HG02759 (cell line): ENCODE data around the gene ZFPM1.

Experiments
- ATAC-seq: cut with Tn5 transposase; IDR thresholded peaks from one replicate; pipeline ENCODE4 v1.9.1; 2021; ENCODE audit warnings: mild to moderate bottlenecking, moderate library complexity; ENCODE audit not compliant: unreplicated experiment

Gene ZFPM1

GRCh38 chr16:88417684-88418476, 35.2 kb upstream of the ZFPM1 start:
- no peak for ATAC-seq

DNA sequence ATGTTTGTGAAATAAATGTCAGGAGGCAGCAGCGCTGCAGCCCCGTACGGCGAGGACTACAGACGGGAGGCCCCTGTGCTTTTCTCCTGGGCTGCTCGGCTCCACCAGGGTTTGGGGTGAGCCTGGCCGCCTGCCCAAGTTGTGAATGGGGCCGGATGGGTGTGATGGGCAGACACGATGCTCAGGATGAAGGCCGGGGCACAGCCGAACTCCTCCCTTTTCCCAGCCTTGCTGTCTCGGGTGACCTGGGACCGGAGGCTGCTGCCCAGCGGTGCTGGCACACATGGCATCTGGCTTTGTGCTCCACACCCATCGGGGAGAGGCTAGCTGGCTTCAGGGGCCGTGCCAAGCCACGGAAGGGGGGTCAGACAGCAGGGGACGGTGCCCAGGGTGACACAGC, 34.2 kb upstream of the ZFPM1 start:
- ATAC-seq = no peak

DNA sequence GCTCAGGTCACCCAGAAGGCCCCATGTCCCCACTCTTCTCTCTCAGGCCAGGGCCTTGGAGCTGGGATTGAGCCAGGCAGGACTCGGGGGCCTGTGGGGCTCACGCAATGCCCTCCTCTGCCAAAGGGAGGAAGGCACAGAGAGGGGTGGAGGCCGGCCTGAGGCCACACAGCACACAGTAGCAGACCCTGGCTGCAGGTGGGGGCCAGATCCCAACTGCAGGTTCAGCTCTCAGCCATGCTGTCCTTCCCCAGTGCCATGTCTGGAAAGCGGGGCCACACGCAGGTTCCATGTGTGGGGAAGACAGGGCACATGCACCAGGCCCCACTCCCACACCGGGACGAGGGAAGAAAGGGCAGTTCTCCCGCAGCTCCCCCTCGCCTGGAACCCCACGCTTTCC, 33.3 kb upstream of the ZFPM1 start:
- ATAC-seq = no peak

GRCh38 chr16:88420496-88420895, 32.6 kb upstream of the ZFPM1 start:
- no peak for ATAC-seq

DNA sequence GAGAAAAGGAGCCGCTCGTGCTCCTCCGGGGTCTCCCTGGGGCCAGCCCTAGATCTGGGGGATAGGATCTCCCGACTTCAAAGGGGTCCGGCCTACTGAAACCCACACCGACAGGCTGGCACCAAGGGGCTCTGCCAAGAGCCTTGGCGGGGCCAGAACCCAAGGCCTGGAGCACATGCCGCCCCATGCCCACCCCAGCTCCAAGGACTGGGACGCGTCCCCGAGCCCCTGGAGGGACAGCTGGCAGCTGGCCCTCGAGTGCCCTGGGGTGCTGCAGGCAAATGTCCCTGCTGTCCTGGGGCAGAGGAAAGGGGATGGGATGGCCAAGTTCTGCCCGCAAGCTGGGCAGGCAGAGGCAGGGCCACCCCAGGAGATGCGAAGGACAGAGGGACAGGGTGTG, 31.8 kb upstream of the ZFPM1 start:
- no peak for ATAC-seq

GRCh38 chr16:88421871-88422433, 31.1 kb upstream of the ZFPM1 start:
- ATAC-seq = no peak

GRCh38 chr16:88422733-88423447, 30.2 kb upstream of the ZFPM1 start:
- ATAC-seq = no peak

DNA sequence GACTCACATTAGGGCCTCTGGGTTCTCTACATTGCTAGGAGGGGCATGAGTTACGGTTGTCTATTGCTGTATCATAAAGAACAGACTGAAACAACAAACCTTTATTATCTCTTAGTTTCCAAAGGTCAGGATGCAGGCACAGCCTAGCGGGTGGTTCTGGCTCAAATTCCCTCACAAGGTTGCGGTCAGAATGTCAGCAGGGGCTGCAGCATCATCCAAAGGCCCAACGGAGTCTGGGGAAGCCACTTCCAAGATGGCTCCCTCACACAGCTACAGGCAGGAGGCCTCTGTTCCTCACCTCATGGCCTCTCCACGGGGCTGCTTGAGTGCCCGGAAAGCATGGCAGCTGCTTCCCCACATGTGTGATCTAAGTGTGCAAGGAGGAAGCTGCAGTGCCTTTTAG, 29.6 kb upstream of the ZFPM1 start:
- no peak for ATAC-seq

DNA sequence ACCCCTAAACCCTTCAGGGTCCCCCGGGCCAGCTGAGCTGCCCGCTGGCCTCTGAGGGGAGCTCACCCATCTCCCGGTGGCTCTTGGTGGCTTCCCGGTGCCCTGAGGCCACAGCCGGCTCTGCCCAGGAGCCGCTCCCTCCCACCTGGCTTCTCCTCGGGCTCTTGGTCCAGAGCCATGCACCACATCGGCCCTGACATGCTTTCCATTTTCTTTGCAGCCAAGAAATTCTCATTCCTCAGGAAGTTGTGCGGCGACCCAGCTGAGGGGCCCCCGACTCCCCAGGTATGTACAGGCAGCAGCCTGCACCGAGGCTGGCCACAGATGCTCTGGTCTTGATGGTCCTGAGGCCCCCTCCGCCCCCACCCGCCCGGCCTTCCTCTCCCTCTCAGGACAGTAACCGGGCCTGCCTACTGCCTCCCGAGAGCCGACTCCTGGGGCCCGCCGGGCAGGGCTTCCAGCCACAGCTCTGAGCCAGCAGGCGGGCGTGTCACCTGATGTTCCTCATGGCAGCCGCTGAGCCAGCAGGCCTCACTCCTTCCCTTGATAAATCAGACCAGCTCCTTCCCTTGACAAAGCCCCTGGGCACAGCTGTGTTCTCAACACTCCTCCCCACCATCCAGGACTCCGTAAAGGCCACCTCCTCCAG, 28.4 kb upstream of the ZFPM1 start:
- ATAC-seq = no peak

DNA sequence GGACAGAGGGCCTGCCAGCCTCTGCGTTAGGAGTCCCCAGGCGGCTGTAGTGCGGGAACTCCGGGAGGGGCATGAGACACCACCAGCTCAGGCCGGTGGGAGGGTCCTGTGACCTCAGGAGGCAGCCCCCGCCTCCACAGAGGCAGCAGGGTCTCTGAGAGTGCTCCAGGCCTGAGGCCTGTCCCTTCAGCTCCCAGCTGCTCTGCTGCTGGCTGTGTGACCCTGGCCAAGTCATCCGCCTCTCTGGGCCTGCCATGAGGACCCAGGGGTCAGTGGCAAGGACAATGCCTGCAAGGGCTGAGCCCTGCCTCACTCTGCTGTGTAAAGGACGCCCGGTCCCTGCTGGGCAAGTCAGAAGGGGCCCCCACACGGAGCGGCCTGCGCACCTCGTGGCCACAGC, 27.1 kb upstream of the ZFPM1 start:
- no peak for ATAC-seq

DNA sequence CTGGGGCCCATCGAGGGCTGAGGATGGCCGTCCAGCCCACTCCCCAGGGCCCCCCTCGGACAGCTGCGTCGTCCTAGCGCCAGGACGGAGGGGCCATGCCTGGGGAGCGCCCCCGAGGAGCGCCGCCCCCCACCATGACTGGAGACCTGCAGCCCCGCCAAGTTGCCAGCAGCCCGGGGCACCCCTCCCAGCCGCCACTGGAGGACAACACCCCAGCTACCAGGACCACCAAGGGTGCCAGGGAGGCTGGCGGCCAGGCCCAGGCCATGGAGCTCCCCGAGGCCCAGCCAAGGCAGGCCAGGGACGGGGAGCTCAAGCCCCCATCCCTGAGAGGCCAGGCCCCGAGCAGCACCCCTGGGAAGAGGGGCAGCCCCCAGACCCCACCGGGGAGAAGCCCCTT, 25.7 kb upstream of the ZFPM1 start:
- no peak for ATAC-seq

- no peak for ATAC-seq
Observed at GRCh38 chr16:88428156-88428555, 24.9 kb upstream of the ZFPM1 start.

DNA sequence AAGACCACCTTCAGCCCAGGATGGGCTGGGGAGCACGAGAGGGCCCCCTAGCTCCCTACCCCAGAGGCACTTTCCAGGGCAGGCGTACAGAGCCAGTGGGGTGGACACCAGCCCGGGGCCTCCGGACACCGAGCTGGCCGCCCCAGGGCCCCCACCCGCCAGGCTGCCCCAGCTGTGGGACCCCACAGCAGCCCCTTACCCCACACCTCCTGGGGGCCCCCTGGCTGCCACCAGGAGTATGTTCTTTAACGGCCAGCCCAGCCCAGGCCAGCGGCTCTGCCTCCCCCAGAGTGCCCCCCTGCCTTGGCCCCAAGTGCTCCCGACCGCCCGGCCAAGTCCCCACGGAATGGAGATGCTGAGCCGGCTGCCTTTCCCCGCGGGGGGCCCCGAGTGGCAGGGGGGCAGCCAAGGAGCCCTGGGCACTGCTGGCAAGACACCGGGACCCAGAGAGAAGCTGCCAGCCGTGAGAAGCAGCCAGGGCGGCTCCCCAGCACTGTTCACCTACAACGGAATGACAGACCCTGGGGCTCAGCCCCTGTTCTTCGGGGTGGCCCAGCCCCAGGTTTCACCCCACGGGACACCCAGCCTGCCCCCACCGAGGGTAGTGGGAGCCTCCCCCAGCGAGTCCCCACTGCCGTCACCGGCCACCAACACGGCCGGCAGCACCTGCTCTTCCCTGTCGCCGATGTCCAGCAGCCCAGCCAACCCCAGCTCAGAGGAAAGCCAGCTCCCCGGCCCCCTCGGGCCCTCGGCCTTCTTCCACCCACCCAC, 24.3 kb upstream of the ZFPM1 start:
- no peak for ATAC-seq

- ATAC-seq = no peak
Observed at GRCh38 chr16:88429387-88430184, 23.5 kb upstream of the ZFPM1 start.

DNA sequence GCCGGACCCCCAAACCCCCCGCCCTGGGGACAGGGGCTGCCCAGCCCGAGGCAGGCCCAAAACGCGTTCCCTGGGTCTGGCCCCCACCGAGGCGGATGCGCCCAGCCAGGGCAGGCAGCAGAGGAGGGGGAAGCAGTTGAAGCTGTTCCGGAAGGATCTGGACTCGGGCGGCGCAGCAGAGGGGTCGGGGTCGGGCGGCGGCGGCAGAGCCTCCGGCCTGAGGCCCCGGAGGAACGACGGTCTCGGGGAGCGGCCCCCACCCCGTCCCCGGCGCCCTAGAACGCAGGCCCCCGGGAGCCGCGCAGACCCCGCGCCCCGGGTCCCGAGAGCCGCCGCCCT, 22.9 kb upstream of the ZFPM1 start:
- no peak for ATAC-seq

- no peak for ATAC-seq
Observed at GRCh38 chr16:88430524-88431446, 22.3 kb upstream of the ZFPM1 start.

DNA sequence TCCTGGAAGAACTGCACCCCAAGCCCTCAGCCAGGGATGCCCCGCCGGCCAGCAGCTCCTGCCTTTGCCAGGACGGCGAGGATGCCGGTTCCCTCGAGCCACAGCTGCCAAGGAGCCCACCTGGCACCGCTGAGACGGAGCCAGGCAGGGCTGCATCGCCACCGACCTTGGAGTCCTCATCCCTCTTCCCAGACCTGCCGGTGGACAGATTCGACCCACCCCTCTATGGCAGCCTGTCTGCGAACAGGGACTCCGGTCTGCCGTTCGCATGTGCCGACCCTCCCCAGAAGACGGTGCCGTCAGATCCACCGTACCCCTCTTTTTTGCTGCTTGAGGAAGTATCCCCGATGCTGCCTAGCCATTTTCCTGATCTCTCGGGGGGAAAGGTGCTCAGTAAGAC, 21.4 kb upstream of the ZFPM1 start:
- no peak for ATAC-seq

GRCh38 chr16:88432174-88432573, 20.9 kb upstream of the ZFPM1 start:
- ATAC-seq = no peak

GRCh38 chr16:88432753-88433152, 20.3 kb upstream of the ZFPM1 start:
- ATAC-seq = no peak
